HEK293 (cell line): ENCODE measurements around the gene DAGLA.
A peak's percentile ranks its signal among the peaks of the same experiment; 100 is the strongest.

Source experiments
- CTCF ChIP-seq: fragments of 450-650 bp; formaldehyde crosslinking; IDR thresholded peaks from 2 replicates; pipeline ENCODE4 v1.5.1; 2016; ENCODE audit warnings: missing biosample characterization, missing genetic modification characterization
- ZNF121 ChIP-seq: fragments of 450-650 bp; formaldehyde crosslinking; IDR thresholded peaks from 2 replicates; pipeline ENCODE4 v1.5.1; 2016; ENCODE audit warnings: missing biosample characterization, missing genetic modification characterization

- TF ChIP-seq CTCF (tag by site-specific recombination) (no peak), ZNF121 (peak; percentile 95)
Measured at GRCh38 chr11:61752117-61752924, 72.1 kb downstream of the DAGLA start, which contains the start of gene MYRF.
